Activated effector memory CD4-positive, alpha-beta T cell treated with anti-CD3 and anti-CD28 coated beads, Interleukin-2, amount 50 U/mL, for 16 hours (primary cell): ENCODE measurements around the gene UBALD1.

Experiments used
- DNase-seq: peaks from one replicate; pipeline ENCODE4 v3.0.0-alpha.2; 2020

Gene UBALD1

GRCh38 chr16:4614571-4615383 lies at the start of gene UBALD1:
Gene UBALD1 (minus strand): TSS chr16:4614888. CDS start chr16:4614797, 91 bp downstream.
- peak; percentile 93 for DNase-seq

DNA sequence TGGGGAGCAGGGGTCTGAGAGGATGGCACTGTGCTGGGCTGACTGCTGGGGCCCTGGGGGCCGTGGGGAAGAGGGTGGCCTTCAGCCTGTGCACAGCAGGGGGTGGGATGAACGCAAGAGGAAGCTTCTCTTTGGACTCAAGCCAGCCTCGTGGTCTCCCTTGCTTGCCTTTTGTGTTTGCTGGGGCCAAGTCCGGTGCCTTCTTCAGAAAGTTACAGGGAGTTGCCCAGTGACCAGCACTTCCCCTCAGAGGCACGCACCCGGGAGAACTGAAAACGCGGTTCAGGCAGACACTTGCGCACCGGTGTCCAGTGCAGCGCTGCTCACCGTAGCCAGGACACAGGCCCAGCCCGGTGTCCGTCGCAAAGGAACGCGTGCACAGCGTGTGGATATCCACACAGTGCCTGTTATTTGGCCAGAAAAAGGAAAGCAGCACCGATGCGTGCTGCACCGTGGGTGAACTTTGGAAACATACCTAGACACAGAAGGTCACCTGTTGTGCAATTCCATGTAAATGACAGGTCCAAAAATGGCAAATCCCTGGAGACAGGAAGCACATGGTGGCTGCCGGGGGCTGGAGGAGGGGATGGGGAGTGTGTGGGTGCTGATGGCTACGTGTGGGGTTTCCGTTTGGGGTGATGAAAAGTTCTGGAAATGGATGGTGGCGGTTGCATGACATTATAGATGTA lies 49.2 kb upstream of the UBALD1 start:
- no peak for DNase-seq

GRCh38 chr16:4663465-4663776 lies 48.7 kb upstream of the UBALD1 start:
- DNase-seq: no peak

DNA sequence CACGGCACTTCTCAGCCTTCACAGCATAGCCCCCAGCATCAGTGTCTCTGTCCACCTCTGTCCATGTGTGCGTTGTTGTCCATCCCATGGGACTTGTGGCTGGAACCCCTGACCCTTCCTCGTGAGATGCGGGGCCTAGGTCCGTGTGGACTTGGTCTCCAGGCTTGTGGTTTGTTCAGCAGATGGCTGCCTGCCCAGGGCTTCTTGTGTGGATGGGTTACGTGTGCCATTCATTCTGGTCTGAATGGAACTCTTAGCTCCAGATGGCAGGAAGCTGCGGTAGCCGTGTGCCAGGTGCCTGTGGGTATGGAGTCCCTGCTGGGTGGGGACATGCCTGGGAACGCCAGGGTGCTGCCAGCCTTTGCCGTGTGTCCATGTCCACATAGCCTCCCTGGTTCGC lies 47.0 kb upstream of the UBALD1 start:
- no peak for DNase-seq

DNA sequence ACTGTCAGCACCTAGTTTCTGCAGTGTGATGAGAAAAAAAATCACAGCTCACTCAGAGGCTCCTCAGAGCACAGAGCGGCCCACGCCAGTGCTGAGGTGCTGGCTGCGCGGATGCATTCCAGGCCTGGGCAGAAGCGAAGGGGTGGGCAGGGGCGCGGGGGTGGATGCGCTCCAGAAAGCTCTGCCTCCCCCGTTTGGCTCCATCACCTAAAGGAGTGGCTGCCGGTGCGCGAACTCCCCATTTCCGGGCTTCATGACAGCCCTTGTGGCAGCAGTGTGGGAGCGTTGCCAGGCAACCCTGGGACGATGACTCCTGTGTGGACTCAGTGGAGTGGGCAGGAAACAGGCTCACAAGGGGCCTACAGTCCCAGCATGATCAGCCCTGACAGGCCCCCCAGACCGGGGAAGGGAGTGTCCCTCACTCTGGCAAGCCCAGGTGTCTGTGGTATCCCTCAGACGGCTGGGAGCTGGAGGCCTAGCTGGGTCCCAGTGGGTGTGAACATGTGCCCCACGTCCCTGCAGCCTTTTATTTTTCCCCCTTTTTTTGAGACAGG lies 45.8 kb upstream of the UBALD1 start:
- peak; percentile 85 for DNase-seq

DNA sequence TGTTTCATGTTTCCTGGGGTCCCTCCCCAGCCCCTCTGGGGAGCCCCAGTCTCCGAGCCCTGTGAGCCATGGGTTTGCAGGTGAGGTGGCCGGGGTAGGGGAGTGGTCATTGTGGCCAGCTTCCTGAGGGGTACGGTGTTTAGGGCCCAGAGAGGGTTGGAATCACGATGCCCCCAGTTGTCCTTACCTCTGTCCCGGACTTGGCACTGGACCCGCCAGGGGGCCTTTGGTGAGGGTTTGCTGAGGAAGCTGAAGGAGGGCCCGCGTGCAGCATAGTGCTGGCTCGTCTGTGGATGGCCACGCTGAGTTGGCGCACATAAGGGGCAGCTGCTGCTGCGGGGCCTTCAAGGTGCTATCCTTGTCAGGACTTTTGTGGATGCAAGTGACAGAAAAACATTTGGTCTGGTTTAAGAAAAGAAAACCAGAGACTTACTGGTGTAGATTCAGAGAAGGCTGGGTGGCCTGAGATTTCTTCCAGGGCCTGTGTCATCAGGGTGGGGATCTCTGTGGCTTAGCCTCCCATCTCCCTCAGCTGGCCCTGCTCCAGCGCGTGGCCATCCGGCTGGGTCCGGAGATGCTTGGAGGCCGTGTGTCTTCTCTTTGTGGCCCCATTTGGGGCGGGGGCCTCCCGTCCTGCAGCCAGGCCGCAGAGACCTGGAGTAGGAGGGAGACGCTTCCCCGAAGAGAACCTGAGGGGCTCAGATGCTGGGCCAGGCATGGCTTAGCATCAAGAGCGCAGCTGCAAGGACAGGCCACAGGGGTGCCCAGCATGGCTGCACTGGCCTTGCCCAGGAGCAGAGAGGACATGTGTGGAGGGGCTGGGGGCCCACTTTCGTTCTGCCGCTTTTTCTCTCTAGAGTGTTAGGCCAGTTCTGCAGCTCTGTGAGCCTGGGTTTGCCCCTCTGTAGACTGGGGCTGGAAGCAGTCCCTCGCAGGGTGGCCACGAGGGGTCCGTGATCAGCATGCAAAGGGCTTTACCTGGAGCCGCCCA lies 45.0 kb upstream of the UBALD1 start:
- DNase-seq: no peak

DNA sequence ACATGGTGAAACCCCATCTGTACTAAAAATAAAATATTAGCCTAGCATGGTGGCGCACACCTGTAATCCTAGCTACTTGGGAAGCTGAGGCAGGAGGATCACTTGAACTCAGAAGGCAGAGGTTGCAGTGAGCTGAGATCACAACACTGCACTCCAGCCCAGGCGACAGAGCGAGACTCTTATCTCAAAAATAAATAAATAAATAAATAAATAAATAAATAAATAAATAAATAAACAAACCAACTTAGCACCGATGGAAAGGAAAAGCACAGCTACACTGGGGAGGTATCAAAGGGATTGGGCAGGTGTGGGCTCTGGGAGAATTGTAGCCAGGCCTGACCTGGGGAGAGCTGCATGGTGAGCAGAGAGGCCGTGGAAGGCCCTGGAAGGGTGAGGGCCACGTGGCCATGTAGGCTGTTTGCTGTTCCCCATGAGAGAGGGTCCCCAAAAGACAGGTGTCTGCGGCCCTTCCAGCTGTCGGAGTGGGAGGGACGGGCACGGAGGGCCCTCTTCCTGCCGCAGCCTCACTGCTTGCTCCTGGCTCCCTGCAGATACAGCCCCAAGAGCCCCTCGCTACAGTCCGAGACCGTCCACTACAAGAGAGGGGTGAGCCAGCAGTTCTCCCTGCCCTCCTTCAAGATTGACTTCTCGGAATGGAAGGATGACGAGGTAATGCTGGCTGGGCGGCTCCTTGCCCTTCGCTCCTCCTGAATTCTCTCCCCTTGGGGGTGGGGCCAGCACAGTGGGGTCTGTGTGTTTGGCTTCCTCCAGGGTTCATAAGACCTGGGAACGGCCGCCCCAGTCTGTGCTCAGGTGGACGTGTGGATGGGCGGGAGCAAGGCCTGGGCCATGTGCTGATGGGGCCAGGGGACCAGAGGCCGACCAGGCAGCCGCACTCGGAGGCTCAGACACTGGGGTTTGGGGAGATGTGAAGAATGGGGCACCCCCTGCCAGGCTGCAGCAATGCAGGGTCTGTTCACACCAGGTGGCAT lies 42.3 kb upstream of the UBALD1 start:
- DNase-seq: no peak

DNA sequence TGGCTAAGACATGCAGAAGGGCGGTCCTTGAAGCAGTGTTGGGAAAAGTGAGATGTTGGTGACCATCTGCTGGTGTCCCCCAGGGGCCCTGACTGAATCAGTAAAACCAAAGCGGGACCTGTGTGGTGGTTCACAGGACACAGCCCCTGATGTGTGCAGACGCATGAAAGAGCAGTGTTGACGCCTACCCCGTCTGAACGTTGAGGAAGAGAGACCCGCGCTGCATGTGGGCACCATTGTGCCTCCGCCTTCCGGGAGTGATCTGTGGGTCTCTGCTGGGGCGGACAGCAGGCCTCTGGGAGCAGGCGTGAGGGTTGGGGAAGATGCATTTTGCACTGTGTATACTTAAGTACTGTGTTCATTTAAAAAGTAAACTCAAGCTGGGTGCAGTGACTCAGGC lies 41.5 kb upstream of the UBALD1 start:
- DNase-seq: no peak

DNA sequence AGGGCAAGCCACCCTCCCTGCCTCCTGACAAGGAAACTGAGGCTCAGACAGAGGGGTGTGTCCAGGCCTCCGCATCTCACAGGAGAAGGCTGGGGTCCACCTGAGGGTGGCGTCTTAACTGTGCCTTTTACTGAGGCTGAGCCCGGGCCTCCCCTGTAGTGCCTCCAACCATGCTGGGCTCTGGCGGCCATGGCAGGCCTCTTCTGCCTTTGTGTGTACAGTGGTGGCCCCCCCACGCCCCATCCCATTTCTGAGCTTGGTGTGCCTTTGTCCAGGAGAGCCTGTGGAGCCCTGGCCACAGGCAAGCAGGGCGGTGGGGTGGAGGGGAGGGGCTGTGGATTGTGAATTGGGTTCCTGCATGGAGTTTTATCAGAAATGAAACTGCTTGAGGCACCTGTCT lies 41.1 kb upstream of the UBALD1 start:
- DNase-seq: no peak

- no peak for DNase-seq
Measured at GRCh38 chr16:4654964-4655590, 40.4 kb upstream of the UBALD1 start.

GRCh38 chr16:4654011-4654963 lies 39.6 kb upstream of the UBALD1 start:
- no peak for DNase-seq

DNA sequence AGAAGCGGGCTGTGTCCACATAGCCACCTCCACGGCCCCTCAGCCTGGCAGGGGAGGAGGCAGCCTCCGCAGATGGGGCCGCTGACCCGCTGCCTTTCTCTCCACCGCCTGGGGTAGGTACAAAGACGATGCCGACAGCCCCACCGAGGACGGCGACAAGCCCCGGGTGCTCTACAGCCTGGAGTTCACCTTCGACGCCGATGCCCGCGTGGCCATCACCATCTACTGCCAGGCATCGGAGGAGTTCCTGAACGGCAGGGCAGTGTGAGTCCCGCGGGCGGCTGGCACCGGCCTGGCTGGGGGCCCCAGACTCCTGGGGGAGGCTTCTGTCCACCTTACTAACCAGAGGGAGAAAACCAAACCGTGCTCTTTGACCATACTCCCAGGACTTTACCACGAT lies 37.9 kb upstream of the UBALD1 start:
- DNase-seq: no peak

GRCh38 chr16:4651827-4652226 lies 37.1 kb upstream of the UBALD1 start:
- DNase-seq: no peak

- peak; percentile 91 for DNase-seq
Measured at GRCh38 chr16:4650443-4651074, 35.9 kb upstream of the UBALD1 start.

DNA sequence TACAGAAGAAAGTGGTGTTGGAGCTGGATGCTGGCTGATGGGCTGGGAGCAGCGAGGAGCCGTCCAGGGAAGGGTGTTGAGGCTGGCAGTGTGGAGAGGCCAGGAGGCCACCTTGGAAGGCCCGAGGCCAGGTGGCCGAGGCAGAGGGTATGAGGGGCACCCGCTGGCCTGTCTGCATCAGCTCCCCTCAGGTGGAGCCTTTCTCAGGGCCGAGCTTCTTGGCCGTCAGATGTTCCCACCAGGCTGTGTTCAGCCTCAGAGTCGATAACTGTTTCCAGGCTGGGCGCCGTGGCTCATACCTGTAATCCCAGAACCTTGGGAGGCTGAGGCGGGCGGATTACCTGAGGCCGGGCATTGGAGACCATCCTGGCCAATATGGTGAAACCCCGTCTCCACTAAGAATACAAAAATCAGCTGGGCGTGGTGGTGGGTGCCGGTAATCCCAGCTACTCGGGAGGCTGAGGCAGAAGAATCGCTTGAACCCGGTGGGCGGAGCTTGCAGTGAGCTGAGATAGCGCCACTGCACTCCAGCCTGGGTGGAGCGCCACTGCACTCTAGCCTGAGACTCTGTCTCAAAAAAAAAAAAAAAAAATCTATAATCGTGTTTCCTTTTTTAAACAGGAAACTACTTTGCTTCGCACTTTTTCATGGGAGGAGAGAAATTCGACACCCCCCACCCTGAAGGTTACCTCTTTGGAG lies 35.2 kb upstream of the UBALD1 start:
- DNase-seq: no peak

DNA sequence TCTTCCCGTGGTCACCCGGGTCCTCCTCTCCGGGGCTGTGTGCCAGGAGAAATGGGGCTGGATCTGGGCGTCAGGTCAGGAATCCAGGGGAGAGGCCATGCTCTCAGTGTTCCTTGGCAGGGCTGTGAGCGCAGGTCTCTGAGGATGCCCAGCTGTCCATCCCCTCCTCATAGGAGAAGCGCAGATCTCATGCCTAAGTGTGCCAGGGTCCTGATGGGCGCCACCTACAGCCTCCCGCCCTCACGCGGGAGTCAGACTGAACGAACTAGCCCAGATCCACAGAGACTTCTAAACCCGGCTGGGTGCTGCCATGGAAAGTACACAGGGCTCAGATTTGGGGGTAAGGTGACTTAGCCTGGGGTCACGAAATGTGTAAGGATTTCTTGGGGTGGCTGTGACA lies 34.2 kb upstream of the UBALD1 start:
- no peak for DNase-seq

- no peak for DNase-seq
Measured at GRCh38 chr16:4647644-4647980, 32.9 kb upstream of the UBALD1 start.

DNA sequence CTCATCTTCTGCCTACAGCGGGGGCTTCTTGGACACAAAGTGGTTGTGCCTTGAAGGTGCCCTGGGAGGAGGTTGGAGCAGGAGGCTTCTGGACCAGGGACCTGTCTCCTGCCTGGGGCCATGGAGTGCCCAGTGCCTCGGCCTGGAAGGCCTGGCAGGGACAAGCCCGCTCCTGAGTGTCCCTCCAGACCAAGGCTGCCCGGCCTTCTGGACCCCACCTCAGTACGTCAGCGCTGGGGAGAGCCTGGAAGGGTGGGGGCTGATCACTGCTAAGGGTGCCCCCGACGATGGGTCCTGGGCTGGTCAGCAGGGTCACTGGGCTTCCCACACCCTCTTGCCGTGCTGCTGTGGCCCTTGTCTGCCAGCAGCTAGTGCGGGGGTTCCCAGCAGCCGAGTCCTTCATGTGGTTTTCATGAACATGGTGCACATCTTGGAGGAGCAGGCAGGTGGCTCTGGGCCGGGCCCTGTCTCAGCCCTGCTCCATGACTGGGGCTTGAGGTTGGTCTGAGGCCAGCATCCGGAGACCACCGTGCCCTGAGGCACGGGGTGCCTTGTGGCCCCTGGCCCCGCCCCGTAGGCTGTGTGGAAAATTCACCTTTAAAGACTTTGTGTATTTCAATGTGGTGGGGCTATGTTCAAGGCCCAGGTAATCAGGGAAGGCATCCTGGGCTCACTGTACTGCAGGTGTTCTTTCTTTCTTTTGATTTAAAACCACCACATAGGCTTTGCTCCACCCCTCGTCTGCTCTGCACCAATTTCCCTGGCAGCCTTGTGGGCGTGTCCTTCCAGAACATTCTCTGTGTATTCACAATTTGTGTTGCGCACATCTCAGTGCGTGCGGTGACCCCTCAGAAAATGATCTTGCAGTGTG lies 32.3 kb upstream of the UBALD1 start:
- no peak for DNase-seq
